Endodermal cell (in vitro differentiated cells): ENCODE data around the gene CNTN4. TPM values are rescaled to one million over a fixed set of nuclear protein-coding genes. Genes with fewer than 3 reads are reported as not detected.

Experiments used
- DNase-seq: peaks from one replicate; pipeline ENCODE4 v3.0.0-alpha.2; 2017
- H3K27ac ChIP-seq: 2 replicates; pipeline ENCODE4 v1.5.1; 2013; ENCODE audit warnings: mild to moderate bottlenecking, low read depth, low read length, moderate library complexity
- H3K27me3 ChIP-seq: 2 replicates; pipeline ENCODE4 v1.6.1; 2013; ENCODE audit warnings: mild to moderate bottlenecking, low read length, moderate library complexity; ENCODE audit not compliant: insufficient read depth, control insufficient read depth, poor library complexity, severe bottlenecking
- H3K36me3 ChIP-seq: 2 replicates; pipeline ENCODE4 v1.7.0; 2013; ENCODE audit warnings: mild to moderate bottlenecking, low read length, moderate library complexity; ENCODE audit not compliant: control insufficient read depth, insufficient read depth
- H3K4me1 ChIP-seq: one replicate; pipeline ENCODE4 v1.7.0; 2013; ENCODE audit warnings: low read length; ENCODE audit not compliant: control insufficient read depth, insufficient read depth
- H3K4me3 ChIP-seq: 2 replicates; pipeline ENCODE4 v1.5.1; 2013; ENCODE audit warnings: mild to moderate bottlenecking, low read length, moderate library complexity
- H3K9ac ChIP-seq: 2 replicates; pipeline ENCODE4 v1.6.1; 2013; ENCODE audit warnings: mild to moderate bottlenecking, low read length, moderate library complexity; ENCODE audit not compliant: poor library complexity, severe bottlenecking; ENCODE audit errors: extremely low read depth
- H3K9me3 ChIP-seq: 2 replicates; pipeline ENCODE4 v1.6.1; 2013; ENCODE audit warnings: mild to moderate bottlenecking, low read length, moderate library complexity; ENCODE audit not compliant: control insufficient read depth
- H3K27ac Mint-ChIP-seq: 2 replicates; pipeline ENCODE4 v1.8.0; 2020; ENCODE audit warnings: mixed read lengths
- H3K27me3 Mint-ChIP-seq: 2 replicates; pipeline ENCODE4 v1.8.0; 2021; ENCODE audit warnings: mild to moderate bottlenecking, mixed read lengths; ENCODE audit not compliant: insufficient read depth
- H3K36me3 Mint-ChIP-seq: 2 replicates; pipeline ENCODE4 v1.8.0; 2020; ENCODE audit warnings: low read depth, mixed read lengths
- H3K4me1 Mint-ChIP-seq: 2 replicates; pipeline ENCODE4 v1.8.0; 2020; ENCODE audit warnings: mixed read lengths
- H3K4me3 Mint-ChIP-seq: 2 replicates; pipeline ENCODE4 v1.8.0; 2020; ENCODE audit warnings: mild to moderate bottlenecking, moderate library complexity, mixed read lengths
- H3K9me3 Mint-ChIP-seq: 2 replicates; pipeline ENCODE4 v1.8.0; 2020; ENCODE audit warnings: mild to moderate bottlenecking, mixed read lengths
- WGBS, 2 experiments: methylation state at CpG; one replicate each; pipeline versions ENCODE4 v1.1.5 to v1.1.7; 2013; ENCODE audit warnings: missing lambda C conversion rate in 2 of 2, mixed read lengths in 1 of 2; ENCODE audit not compliant: insufficient coverage in 1 of 2, insufficient read length in 1 of 2; 5-methylcytosine and 5-hydroxymethylcytosine counted together
- total RNA-seq, 2 donors: library from RNA; stranded (reverse); fragmentation: NEBNext Ultra II Directional in 1 of 2; extraction: Animal tissue kit (Norgen Biotek cat#: 25700) in 1 of 2; gene quantifications; 2 replicates in 1 of 2; 3 replicates in 1 of 2; pipeline ENCODE4 v1.2.1, GENCODE V29; 2021
- TF ChIP-seq, protein P1 (sequence below): fragments of 200-600 bp; sonication (generic); conservative IDR thresholded peaks from 2 replicates; pipeline ENCODE4 v1.5.0; 2021; ENCODE audit warnings: antibody characterized with exemption, mild to moderate bottlenecking

CNTN4 gene
- total RNA-seq, 2 donors from 2014 or later: 10.8 to 11.1 TPM

GRCh38 chr3:3071136-3071535, 972.5 kb downstream of the CNTN4 start:
- DNase-seq: no peak
- Mint-ChIP-seq H3K4me1 (peaks cover 12% of the 10 kb centered on the region), H3K27me3 (peaks cover 2% of the 10 kb centered on the region), H3K36me3 (no peaks in the 10 kb centered on the region), H3K9me3 (no peaks in the 10 kb centered on the region), H3K27ac (no peak overlapping the region), H3K4me3 (no peak overlapping the region)
- Histone ChIP-seq H3K27ac (no peak overlapping the region), H3K4me1 (no peaks in the 10 kb centered on the region), H3K36me3 (no peaks in the 10 kb centered on the region), H3K9me3 (no peaks in the 10 kb centered on the region), H3K27me3 (no peaks in the 10 kb centered on the region), H3K4me3 (no peak overlapping the region), H3K9ac (no peak overlapping the region)
- TF ChIP-seq, protein P1, sequence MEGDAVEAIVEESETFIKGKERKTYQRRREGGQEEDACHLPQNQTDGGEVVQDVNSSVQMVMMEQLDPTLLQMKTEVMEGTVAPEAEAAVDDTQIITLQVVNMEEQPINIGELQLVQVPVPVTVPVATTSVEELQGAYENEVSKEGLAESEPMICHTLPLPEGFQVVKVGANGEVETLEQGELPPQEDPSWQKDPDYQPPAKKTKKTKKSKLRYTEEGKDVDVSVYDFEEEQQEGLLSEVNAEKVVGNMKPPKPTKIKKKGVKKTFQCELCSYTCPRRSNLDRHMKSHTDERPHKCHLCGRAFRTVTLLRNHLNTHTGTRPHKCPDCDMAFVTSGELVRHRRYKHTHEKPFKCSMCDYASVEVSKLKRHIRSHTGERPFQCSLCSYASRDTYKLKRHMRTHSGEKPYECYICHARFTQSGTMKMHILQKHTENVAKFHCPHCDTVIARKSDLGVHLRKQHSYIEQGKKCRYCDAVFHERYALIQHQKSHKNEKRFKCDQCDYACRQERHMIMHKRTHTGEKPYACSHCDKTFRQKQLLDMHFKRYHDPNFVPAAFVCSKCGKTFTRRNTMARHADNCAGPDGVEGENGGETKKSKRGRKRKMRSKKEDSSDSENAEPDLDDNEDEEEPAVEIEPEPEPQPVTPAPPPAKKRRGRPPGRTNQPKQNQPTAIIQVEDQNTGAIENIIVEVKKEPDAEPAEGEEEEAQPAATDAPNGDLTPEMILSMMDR: no peak
- WGBS, 2 experiments: 90 to 93% methylated on average over 5 of the region's 5 CpGs

- Histone ChIP-seq H3K9ac (no peak overlapping the region), H3K4me3 (no peak overlapping the region), H3K9me3 (no peaks in the 10 kb centered on the region), H3K27me3 (no peaks in the 10 kb centered on the region), H3K4me1 (no peaks in the 10 kb centered on the region), H3K36me3 (no peaks in the 10 kb centered on the region), H3K27ac (no peak overlapping the region)
- H3K4me1 Mint-ChIP-seq: peaks cover 5% of the 10 kb centered on the region
- DNase-seq: no peak
- H3K27ac Mint-ChIP-seq: no peak overlapping the region
- TF ChIP-seq, protein P1: no peak
- no peaks in the 10 kb centered on the region for H3K36me3 Mint-ChIP-seq
- no peaks in the 10 kb centered on the region for H3K9me3 Mint-ChIP-seq
- no peak overlapping the region for H3K4me3 Mint-ChIP-seq
- 87 to 100% methylated on average over 1 to 4 of the region's 5 CpGs for WGBS, 2 experiments
- H3K27me3 Mint-ChIP-seq: no peaks in the 10 kb centered on the region
Measured at GRCh38 chr3:3074551-3075257, 976.0 kb downstream of the CNTN4 start.

- Mint-ChIP-seq H3K36me3 (no peaks in the 10 kb centered on the region), H3K9me3 (no peaks in the 10 kb centered on the region), H3K4me1 (peaks cover 17% of the 10 kb centered on the region), H3K4me3 (no peak overlapping the region), H3K27me3 (no peaks in the 10 kb centered on the region), H3K27ac (no peak overlapping the region)
- TF ChIP-seq, protein P1: no peak
- WGBS, 2 experiments: 30 to 42% methylated on average over 2 to 5 of the region's 5 CpGs
- Histone ChIP-seq H3K27me3 (no peaks in the 10 kb centered on the region), H3K27ac (no peak overlapping the region), H3K4me1 (peaks cover 2% of the 10 kb centered on the region), H3K4me3 (no peak overlapping the region), H3K9me3 (no peaks in the 10 kb centered on the region), H3K36me3 (no peaks in the 10 kb centered on the region), H3K9ac (no peak overlapping the region)
- peak; percentile 56 for DNase-seq
Measured at GRCh38 chr3:3080309-3080708, 981.6 kb downstream of the CNTN4 start.
